ENCODE measurements around the gene PDE4D. TPM values are rescaled to one million over a fixed set of nuclear protein-coding genes. Genes with fewer than 3 reads are reported as not detected.
A peak's percentile ranks its signal among the peaks of the same experiment; 100 is the strongest.

PDE4D gene
- total RNA-seq, 6 experiments from 2014 or later = 1.6 to 10.3 (median 5.6) TPM

DNA sequence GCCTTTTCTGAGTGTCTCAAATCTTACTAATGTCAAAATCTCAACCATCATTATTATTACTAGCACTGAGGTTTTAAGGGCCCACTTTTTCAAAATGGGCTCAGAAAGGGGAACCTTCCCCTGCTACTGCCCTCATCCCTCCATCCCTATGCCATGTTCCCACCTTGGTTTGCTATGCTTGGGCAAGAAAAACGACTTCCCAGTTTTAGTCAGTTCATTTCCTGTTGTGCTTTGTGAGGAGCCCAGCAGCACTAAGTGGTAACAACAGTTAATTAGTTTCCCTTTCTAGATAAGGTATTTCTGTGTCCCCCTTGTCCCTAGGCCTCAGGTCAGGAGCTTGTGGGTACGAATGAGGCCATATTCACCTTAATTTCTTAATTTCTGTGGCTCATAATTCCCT, 715.5 kb downstream of the PDE4D start:
- no peaks in the 10 kb centered on the region for H3K36me3 ChIP-seq
- intact Hi-C loops (cut with DNase I) = no loop called here
- WGBS (ENCODE audit: insufficient coverage, low coverage, low lambda C conversion rate, missing lambda C conversion rate) = 36% methylated on average over 2 of the region's 2 CpGs
- no peak for TF ChIP-seq POLR2A (IDR thresholded peaks at IDR 0.05)
- TF ChIP-seq, protein P1, sequence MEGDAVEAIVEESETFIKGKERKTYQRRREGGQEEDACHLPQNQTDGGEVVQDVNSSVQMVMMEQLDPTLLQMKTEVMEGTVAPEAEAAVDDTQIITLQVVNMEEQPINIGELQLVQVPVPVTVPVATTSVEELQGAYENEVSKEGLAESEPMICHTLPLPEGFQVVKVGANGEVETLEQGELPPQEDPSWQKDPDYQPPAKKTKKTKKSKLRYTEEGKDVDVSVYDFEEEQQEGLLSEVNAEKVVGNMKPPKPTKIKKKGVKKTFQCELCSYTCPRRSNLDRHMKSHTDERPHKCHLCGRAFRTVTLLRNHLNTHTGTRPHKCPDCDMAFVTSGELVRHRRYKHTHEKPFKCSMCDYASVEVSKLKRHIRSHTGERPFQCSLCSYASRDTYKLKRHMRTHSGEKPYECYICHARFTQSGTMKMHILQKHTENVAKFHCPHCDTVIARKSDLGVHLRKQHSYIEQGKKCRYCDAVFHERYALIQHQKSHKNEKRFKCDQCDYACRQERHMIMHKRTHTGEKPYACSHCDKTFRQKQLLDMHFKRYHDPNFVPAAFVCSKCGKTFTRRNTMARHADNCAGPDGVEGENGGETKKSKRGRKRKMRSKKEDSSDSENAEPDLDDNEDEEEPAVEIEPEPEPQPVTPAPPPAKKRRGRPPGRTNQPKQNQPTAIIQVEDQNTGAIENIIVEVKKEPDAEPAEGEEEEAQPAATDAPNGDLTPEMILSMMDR (IDR thresholded peaks at IDR 0.05) = no peak
- no peaks in the 10 kb centered on the region for H3K27me3 ChIP-seq
- DNase-seq = no peak
- H3K9me3 ChIP-seq = no peaks in the 10 kb centered on the region
- H3K4me3 ChIP-seq = no peak overlapping the region
- H3K4me1 ChIP-seq = no peaks in the 10 kb centered on the region
- H3K27ac ChIP-seq = no peak overlapping the region
- no peak for ATAC-seq

DNA sequence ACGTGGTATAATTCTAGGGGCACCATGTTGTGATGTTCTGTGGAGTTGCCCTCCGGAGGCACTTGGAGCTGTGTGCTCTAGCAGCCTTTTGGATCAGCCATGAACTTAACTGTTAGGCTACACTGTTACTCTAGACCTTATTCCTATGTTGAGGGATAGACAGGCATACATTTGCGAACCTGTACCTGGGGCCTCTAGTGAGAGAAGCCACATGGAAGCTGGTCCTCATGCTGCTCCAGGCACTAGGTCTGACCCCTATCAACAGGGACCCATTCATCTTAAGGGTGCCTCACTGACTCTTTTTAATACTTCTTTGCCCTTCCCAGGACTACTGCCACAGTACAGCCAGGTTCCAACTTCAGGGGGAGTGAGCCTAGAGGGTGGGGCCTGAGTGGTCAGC, 715.9 kb downstream of the PDE4D start:
- Histone ChIP-seq H3K4me3 (no peak overlapping the region), H3K27me3 (no peaks in the 10 kb centered on the region), H3K4me1 (no peaks in the 10 kb centered on the region), H3K9me3 (no peaks in the 10 kb centered on the region), H3K36me3 (no peaks in the 10 kb centered on the region), H3K27ac (no peak overlapping the region)
- intact Hi-C loops (cut with DNase I) = no loop called here
- WGBS (ENCODE audit: insufficient coverage, low coverage, low lambda C conversion rate, missing lambda C conversion rate) = 79% methylated on average over 3 of the region's 3 CpGs
- ATAC-seq (no peak), DNase-seq (no peak)
- TF ChIP-seq, protein P1 (IDR thresholded peaks at IDR 0.05) = no peak
- no peak for TF ChIP-seq POLR2A (IDR thresholded peaks at IDR 0.05)

DNA sequence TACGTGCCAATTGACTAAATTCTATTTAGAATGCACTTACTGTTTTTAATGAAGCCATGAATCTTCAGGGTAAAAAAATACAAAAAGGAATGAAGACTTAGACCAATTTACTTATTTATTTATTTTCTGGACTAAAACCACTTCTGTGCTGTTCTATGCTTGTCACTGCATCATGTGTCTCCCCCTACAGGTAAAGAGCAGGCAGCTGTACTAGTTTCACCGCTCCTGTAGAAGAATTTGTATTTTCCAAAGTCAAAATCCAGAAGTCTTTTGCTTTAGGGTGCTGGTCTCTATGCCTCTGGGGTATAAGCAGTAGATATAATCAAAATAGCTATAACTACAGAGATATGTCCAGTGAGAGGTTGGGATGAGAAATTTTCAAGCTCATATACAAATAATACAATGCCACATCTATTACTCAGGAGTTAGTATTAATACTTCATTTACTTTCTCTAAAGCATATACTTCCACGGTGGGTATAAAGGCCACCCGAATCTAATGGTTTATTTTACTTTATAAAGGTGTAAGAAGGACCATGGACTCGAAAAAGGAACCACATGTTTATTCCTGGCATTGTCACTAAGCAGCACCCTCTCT, 719.2 kb downstream of the PDE4D start:
- H3K27ac ChIP-seq = no peak overlapping the region
- no peaks in the 10 kb centered on the region for H3K4me1 ChIP-seq
- ATAC-seq = peak; percentile 70 to 91 (median 78)
- intact Hi-C loops (cut with DNase I) = no loop called here
- DNase-seq = no peak
- no peak overlapping the region for H3K4me3 ChIP-seq
- WGBS (ENCODE audit: insufficient coverage, low coverage, low lambda C conversion rate, missing lambda C conversion rate) = 30% methylated on average over 5 of the region's 5 CpGs
- TF ChIP-seq, protein P1 (IDR thresholded peaks at IDR 0.05) = peak; percentile 60 to 81 (median 76)
- no peak for TF ChIP-seq POLR2A (IDR thresholded peaks at IDR 0.05)
- no peaks in the 10 kb centered on the region for H3K27me3 ChIP-seq
- no peaks in the 10 kb centered on the region for H3K9me3 ChIP-seq
- H3K36me3 ChIP-seq = no peaks in the 10 kb centered on the region

DNA sequence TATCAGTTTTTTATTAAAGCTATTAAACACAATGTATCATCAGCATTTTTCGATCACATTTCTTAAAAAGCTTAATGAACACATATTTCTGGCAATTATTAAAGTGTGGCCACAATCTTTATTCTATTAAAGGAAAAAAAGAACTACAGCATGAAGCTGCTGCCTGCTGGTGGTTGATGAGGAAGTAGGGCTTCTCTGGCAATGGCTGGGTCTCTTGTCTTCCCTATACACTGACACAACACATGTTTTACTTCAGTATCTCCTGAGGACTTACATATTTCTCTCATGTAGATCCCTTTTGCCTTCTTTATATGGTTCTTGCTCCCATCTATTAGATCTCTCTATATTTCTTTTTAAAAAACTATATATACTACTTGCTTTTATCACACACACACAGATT, 719.9 kb downstream of the PDE4D start:
- Histone ChIP-seq H3K27me3 (no peaks in the 10 kb centered on the region), H3K4me3 (no peak overlapping the region), H3K9me3 (no peaks in the 10 kb centered on the region), H3K27ac (no peak overlapping the region), H3K4me1 (no peaks in the 10 kb centered on the region), H3K36me3 (no peaks in the 10 kb centered on the region)
- ATAC-seq = no peak
- DNase-seq = no peak
- intact Hi-C loops (cut with DNase I) = no loop called here
- TF ChIP-seq POLR2A (IDR thresholded peaks at IDR 0.05) = no peak
- TF ChIP-seq, protein P1 (IDR thresholded peaks at IDR 0.05) = no peak
- WGBS (ENCODE audit: insufficient coverage, low coverage, low lambda C conversion rate, missing lambda C conversion rate) = 100% methylated on average over 1 of the region's 1 CpG

DNA sequence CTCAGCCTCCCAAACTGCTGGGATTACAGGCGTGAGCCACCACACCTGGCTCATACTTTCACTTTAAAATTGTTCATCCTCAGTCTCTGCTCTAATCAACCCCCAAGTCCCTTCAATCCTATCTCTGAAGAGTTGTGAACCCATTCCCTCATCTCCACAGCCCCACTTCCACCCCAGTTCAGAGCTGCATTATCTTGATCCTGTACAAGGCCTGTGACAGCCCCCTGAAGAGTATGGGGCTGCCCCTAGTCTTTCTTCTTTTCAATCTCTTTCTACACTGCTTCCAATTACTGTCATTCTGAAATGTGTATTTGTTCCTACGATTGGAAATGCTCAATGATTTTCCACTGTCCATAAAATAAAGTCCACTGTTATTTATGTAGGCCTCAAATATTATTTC, 722.4 kb downstream of the PDE4D start:
- 88% methylated on average over 1 of the region's 2 CpGs for WGBS (ENCODE audit: insufficient coverage, low coverage, low lambda C conversion rate, missing lambda C conversion rate)

More for the DNA sequence above, 722.4 kb downstream of the PDE4D start:
- no peak for ATAC-seq
- H3K4me3 ChIP-seq = no peak overlapping the region
- H3K27me3 ChIP-seq = no peaks in the 10 kb centered on the region
- intact Hi-C loops (cut with DNase I) = no loop called here
- H3K9me3 ChIP-seq = no peaks in the 10 kb centered on the region
- TF ChIP-seq, protein P1 (IDR thresholded peaks at IDR 0.05) = no peak
- no peak for TF ChIP-seq POLR2A (IDR thresholded peaks at IDR 0.05)
- H3K27ac ChIP-seq = no peak overlapping the region
- H3K4me1 ChIP-seq = no peaks in the 10 kb centered on the region
- DNase-seq = no peak
- no peaks in the 10 kb centered on the region for H3K36me3 ChIP-seq

All from right lobe of liver (tissue), 6 donors.